ENCODE data around the gene CORT. TPM values are rescaled to one million over a fixed set of nuclear protein-coding genes. Genes with fewer than 3 reads are reported as not detected.
A peak's percentile ranks its signal among the peaks of the same experiment; 100 is the strongest.

Gene CORT
- total and polyA plus RNA-seq, 10 of the 15 experiments (the other 5 are each of a cell fraction or from before 2014, with no cell fraction given), result 0.09 to 0.49 (median 0.23) TPM; not detected in 1

DNA sequence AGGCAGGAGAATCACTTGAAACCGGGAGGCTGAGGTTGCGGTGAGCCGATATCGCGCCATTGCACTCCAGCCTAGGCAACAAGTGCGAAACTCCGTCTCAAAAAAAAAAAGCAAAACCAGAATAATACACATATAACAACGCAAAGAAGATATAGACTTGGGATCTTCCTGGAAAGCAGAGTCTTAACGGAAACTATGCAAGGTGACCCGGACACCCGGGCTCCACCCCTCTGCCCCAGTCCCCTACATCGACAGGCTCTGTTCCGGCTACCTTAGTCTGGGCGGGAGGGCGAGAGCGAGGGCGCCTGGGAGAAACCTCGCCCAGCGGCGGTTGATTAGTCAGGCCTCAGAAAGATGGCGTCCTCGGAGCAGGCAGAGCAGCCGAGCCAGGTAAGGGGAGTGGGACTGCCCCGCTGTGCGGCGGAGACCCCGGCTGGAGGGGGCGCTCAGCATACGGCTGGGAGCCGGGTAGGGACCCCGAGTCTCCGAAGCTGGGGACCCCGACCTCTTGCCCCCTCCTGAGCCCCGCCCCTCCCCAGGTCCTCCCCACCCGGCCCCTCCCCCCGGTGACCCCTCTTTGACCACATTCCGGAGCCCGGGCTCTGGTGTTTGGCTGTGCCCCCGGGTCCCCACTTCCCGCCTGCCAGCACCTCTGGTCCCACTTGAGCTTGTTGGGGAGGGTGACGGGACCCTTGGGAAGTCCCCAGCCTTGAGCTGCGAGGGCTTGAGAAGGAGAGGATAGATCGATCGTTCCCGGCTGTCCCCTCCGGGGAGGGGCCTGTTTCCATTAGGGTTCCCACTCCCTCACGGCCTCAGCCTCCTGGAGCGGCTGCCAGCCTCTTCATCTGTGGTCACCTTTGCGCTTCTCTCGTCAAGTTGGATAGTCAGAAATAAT lies 25.0 kb downstream of the CORT start, which contains the start of gene PEX14 (continued):
- TF ChIP-seq, protein P1, sequence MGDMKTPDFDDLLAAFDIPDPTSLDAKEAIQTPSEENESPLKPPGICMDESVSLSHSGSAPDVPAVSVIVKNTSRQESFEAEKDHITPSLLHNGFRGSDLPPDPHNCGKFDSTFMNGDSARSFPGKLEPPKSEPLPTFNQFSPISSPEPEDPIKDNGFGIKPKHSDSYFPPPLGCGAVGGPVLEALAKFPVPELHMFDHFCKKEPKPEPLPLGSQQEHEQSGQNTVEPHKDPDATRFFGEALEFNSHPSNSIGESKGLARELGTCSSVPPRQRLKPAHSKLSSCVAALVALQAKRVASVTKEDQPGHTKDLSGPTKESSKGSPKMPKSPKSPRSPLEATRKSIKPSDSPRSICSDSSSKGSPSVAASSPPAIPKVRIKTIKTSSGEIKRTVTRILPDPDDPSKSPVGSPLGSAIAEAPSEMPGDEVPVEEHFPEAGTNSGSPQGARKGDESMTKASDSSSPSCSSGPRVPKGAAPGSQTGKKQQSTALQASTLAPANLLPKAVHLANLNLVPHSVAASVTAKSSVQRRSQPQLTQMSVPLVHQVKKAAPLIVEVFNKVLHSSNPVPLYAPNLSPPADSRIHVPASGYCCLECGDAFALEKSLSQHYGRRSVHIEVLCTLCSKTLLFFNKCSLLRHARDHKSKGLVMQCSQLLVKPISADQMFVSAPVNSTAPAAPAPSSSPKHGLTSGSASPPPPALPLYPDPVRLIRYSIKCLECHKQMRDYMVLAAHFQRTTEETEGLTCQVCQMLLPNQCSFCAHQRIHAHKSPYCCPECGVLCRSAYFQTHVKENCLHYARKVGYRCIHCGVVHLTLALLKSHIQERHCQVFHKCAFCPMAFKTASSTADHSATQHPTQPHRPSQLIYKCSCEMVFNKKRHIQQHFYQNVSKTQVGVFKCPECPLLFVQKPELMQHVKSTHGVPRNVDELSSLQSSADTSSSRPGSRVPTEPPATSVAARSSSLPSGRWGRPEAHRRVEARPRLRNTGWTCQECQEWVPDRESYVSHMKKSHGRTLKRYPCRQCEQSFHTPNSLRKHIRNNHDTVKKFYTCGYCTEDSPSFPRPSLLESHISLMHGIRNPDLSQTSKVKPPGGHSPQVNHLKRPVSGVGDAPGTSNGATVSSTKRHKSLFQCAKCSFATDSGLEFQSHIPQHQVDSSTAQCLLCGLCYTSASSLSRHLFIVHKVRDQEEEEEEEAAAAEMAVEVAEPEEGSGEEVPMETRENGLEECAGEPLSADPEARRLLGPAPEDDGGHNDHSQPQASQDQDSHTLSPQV (IDR thresholded peaks at IDR 0.05), result no peak
- TF ChIP-seq MTA2 (IDR thresholded peaks at IDR 0.05; ENCODE audit: low read depth) (no peak), TCF7 (IDR thresholded peaks at IDR 0.05; ENCODE audit: borderline replicate concordance) (no peak), BRCA1 (IDR thresholded peaks at IDR 0.05; ENCODE audit: low read depth, low read length) (no peak), ZZZ3 (IDR thresholded peaks at IDR 0.05; ENCODE audit: control insufficient read depth, insufficient read length, low read depth) (no peak), NR2C2 (IDR thresholded peaks at IDR 0.05; ENCODE audit: borderline replicate concordance, control insufficient read depth, insufficient read length, low read depth) (peak; percentile 84), IKZF2 (IDR thresholded peaks at IDR 0.05) (no peak), IKZF1 (conservative IDR thresholded peaks at IDR 0.05) (peak; percentile 93), SRF (IDR thresholded peaks at IDR 0.05; ENCODE audit: low read depth in 2 of 2, low read length in 2 of 2) (peak; percentile 85 to 99), EGR1 (IDR thresholded peaks at IDR 0.05; ENCODE audit: borderline replicate concordance in 1 of 2, low read depth in 2 of 2, low read length in 2 of 2) (peak in 1 of 2 experiments; percentile 33; a peak in 1 of 3 replicates), RAD51 (IDR thresholded peaks at IDR 0.05) (peak; percentile 58), ZBED1 (IDR thresholded peaks at IDR 0.05; ENCODE audit: borderline replicate concordance) (no peak), POLR2AphosphoS5 (IDR thresholded peaks at IDR 0.05; ENCODE audit: low read length) (peak; percentile 73), ASH2L (IDR thresholded peaks at IDR 0.05; ENCODE audit: borderline replicate concordance, low read depth) (peak; percentile 93; the same call in 1 of the 2 replicates), NFYA (IDR thresholded peaks at IDR 0.05; ENCODE audit: borderline replicate concordance, low read depth, low read length) (no peak), CBX3 (IDR thresholded peaks at IDR 0.05; ENCODE audit: borderline replicate concordance, low read depth) (no peak), SMC3 (IDR thresholded peaks at IDR 0.05; ENCODE audit: borderline replicate concordance, low read length) (no peak), STAT1 (conservative IDR thresholded peaks at IDR 0.05) (no peak), RAD21 (IDR thresholded peaks at IDR 0.05; ENCODE audit: insufficient read depth, low read depth, low read length) (no peak), SUPT20H (IDR thresholded peaks at IDR 0.05; ENCODE audit: borderline replicate concordance, control insufficient read depth, low read depth, low read length) (no peak)
- TF ChIP-seq, protein P2, sequence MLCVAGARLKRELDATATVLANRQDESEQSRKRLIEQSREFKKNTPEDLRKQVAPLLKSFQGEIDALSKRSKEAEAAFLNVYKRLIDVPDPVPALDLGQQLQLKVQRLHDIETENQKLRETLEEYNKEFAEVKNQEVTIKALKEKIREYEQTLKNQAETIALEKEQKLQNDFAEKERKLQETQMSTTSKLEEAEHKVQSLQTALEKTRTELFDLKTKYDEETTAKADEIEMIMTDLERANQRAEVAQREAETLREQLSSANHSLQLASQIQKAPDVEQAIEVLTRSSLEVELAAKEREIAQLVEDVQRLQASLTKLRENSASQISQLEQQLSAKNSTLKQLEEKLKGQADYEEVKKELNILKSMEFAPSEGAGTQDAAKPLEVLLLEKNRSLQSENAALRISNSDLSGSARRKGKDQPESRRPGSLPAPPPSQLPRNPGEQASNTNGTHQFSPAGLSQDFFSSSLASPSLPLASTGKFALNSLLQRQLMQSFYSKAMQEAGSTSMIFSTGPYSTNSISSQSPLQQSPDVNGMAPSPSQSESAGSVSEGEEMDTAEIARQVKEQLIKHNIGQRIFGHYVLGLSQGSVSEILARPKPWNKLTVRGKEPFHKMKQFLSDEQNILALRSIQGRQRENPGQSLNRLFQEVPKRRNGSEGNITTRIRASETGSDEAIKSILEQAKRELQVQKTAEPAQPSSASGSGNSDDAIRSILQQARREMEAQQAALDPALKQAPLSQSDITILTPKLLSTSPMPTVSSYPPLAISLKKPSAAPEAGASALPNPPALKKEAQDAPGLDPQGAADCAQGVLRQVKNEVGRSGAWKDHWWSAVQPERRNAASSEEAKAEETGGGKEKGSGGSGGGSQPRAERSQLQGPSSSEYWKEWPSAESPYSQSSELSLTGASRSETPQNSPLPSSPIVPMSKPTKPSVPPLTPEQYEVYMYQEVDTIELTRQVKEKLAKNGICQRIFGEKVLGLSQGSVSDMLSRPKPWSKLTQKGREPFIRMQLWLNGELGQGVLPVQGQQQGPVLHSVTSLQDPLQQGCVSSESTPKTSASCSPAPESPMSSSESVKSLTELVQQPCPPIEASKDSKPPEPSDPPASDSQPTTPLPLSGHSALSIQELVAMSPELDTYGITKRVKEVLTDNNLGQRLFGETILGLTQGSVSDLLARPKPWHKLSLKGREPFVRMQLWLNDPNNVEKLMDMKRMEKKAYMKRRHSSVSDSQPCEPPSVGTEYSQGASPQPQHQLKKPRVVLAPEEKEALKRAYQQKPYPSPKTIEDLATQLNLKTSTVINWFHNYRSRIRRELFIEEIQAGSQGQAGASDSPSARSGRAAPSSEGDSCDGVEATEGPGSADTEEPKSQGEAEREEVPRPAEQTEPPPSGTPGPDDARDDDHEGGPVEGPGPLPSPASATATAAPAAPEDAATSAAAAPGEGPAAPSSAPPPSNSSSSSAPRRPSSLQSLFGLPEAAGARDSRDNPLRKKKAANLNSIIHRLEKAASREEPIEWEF (IDR thresholded peaks at IDR 0.05; ENCODE audit: insufficient replicate concordance, low read depth, low read length), result peak; percentile 94
